T-cell (primary cell): ENCODE results near the gene FUNDC1. TPM values are rescaled to one million over a fixed set of nuclear protein-coding genes. Genes with fewer than 3 reads are reported as not detected.

Source experiments
- ATAC-seq, 4 experiments: fragments of 200-7000 bp in 3 of 4; fragments of 150-1000 bp in 1 of 4; cut with Tn5 transposase; replicated peaks in 1 of 4; 1 replicate in 3 of 4; 2 replicates in 1 of 4; pipeline ENCODE4 v1.10.0; 2021; ENCODE audit warnings: moderate library complexity in 3 of 4, mild to moderate bottlenecking in 2 of 4, moderate number of reproducible peaks in 1 of 4
- CTCF ChIA-PET, 2 donors: fragments of 300-600 bp; sonication (Branson Sonifier 250); formaldehyde crosslinking; loops; one replicate each; lab custom pipeline; 2022; ENCODE audit warnings: antibody characterized with exemption in 2 of 2; lab: Charles Lee
- POLR2A ChIA-PET, 2 donors: fragments of 300-600 bp; sonication (Branson Sonifier 250); formaldehyde crosslinking; loops; one replicate each; lab custom pipeline; 2022; ENCODE audit warnings: antibody characterized with exemption in 2 of 2; lab: Charles Lee
- DNase-seq, 35 experiments: peaks; one replicate each; pipeline versions ENCODE4 v3.0.0 to v3.0.0-alpha.2; 2013 to 2023
- H3K27ac ChIP-seq: one replicate; pipeline ENCODE4 v1.5.1; 2013; ENCODE audit warnings: low read length
- H3K27me3 ChIP-seq, 2 experiments: replicated peaks in 1 of 2; 1 replicate in 1 of 2; 2 replicates in 1 of 2; pipeline versions ENCODE4 v1.6.1 to v1.7.0; 2013; ENCODE audit warnings: low read length in 1 of 2, mixed read lengths in 1 of 2; ENCODE audit not compliant: control insufficient read depth in 2 of 2, insufficient read depth in 2 of 2; ENCODE audit errors: extremely low read depth in 1 of 2
- H3K36me3 ChIP-seq, 2 donors: 1 replicate in 1 of 2; 2 replicates in 1 of 2; pipeline versions ENCODE4 v1.6.1 to v1.7.0; 2013; ENCODE audit warnings: low read length in 1 of 2; ENCODE audit not compliant: control insufficient read depth in 2 of 2, insufficient read depth in 1 of 2; ENCODE audit errors: extremely low read depth in 1 of 2
- H3K4me1 ChIP-seq, 2 experiments: 1 replicate in 1 of 2; 2 replicates in 1 of 2; pipeline versions ENCODE4 v1.6.1 to v1.7.0; 2013; ENCODE audit warnings: low read length in 2 of 2, mixed read lengths in 1 of 2; ENCODE audit not compliant: insufficient read depth in 2 of 2, control insufficient read depth in 1 of 2; ENCODE audit errors: extremely low read depth in 1 of 2
- H3K4me3 ChIP-seq, 2 donors: 1 replicate in 1 of 2; 2 replicates in 1 of 2; pipeline versions ENCODE4 v1.5.1 to v1.7.0; 2013; ENCODE audit warnings: mild to moderate bottlenecking in 2 of 2, low read length in 1 of 2, moderate library complexity in 1 of 2; ENCODE audit not compliant: control insufficient read depth in 1 of 2; ENCODE audit errors: extremely low read depth in 1 of 2
- H3K9me3 ChIP-seq: 2 replicates; pipeline ENCODE4 v1.7.0; 2013
- H3K27ac Mint-ChIP-seq, 2 donors: one replicate each; pipeline ENCODE4 v1.8.0; 2020 to 2021; ENCODE audit warnings: mild to moderate bottlenecking in 2 of 2, mixed read lengths in 2 of 2
- H3K27me3 Mint-ChIP-seq, 2 donors: one replicate each; pipeline ENCODE4 v1.8.0; 2021 to 2022; ENCODE audit warnings: mixed read lengths in 2 of 2
- H3K36me3 Mint-ChIP-seq: one replicate; pipeline ENCODE4 v1.8.0; 2021; ENCODE audit warnings: mixed read lengths
- H3K4me1 Mint-ChIP-seq, 3 donors: one replicate each; pipeline ENCODE4 v1.8.0; 2020 to 2022; ENCODE audit warnings: mixed read lengths in 3 of 3, mild to moderate bottlenecking in 1 of 3
- H3K4me3 Mint-ChIP-seq, 3 donors: one replicate each; pipeline ENCODE4 v1.8.0; 2020 to 2022; ENCODE audit warnings: mild to moderate bottlenecking in 3 of 3, mixed read lengths in 3 of 3, moderate library complexity in 3 of 3
- H3K9me3 Mint-ChIP-seq, 3 donors: one replicate each; pipeline ENCODE4 v1.8.0; 2020 to 2022; ENCODE audit warnings: mixed read lengths in 3 of 3
- WGBS: methylation state at CpG from one replicate; pipeline ENCODE4 v1.1.5; 2013; ENCODE audit warnings: missing lambda C conversion rate; ENCODE audit not compliant: insufficient coverage; 5-methylcytosine and 5-hydroxymethylcytosine counted together
- total RNA-seq, 35 experiments: library from RNA in 6 of 35; stranded (reverse) in 6 of 35; fragments of 120-200 nt in 1 of 35; gene quantifications; one replicate each; pipeline versions ENCODE4 v1.2.1 to v1.2.4 and lab custom pipeline; 2013 to 2026

FUNDC1 gene, protein sequence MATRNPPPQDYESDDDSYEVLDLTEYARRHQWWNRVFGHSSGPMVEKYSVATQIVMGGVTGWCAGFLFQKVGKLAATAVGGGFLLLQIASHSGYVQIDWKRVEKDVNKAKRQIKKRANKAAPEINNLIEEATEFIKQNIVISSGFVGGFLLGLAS
- total RNA-seq (1 to 10 TPM; 5.5 to 8.8 (median 7.1) TPM), total RNA-seq (lab: John Stamatoyannopoulos, UW) (3.0 to 14.8 (median 6.3) reads per million in 29 experiments)
- total RNA-seq (2013): 12.1 TPM

DNA sequence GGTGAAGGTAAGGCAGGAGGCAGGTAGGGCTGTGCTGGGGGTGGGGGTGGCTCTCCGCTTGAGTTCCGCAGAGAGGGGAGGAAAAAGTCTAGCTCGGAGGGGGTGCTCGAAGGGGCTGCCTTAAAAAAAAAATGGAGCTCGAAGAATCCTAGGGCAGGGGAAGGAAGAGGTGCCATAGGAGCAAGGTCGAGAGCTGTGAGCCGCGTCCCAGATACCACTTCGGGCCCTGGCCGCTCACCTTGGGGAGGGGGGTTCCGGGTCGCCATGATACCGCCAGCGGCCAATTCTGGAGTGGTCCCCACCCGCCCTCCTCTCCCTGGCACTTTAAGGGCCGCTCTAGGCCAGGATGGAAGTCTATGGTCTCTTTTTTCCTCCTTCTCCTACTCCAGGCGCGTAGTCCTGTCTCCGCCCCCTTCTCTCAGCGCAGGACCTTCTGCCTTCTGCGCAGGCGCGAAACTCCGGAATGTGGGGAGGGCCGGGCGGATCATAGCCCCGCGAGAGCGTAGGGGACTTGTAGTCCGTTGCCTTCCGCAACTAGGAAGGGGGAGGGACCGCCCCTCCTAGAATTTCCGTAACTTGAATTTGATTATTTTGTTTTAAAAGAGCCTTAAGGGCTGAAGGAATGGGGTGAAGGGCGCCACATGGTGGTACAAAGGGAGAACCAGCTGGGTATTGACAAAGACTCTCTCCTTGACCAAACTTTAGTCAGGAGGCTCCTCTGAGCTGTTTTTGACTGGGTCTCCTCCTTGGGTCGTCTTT, at the start of gene FUNDC1:
Gene FUNDC1 (minus strand): TSS at position 293 of the 759 bp plus-strand sequence. CDS start 27 bp downstream, at position 266.
- H3K27ac Mint-ChIP-seq: peak within 1 kb of the TSS; percentile 83 to 91
- peaks cover 36 to 40% (median 39%) of the 10 kb centered on the region in 3 donors for H3K4me1 Mint-ChIP-seq
- Histone ChIP-seq H3K27ac (peak within 1 kb of the TSS; percentile 78), H3K4me3 (peak within 1 kb of the TSS; percentile 90), H3K27me3 (no peaks in the 10 kb centered on the region), H3K9me3 (no peaks in the 10 kb centered on the region), H3K4me1 (peaks cover 9% of the 10 kb centered on the region in 2 experiments), H3K36me3 (no peaks in the 10 kb centered on the region)
- ATAC-seq (peak; percentile 95 to 98 (median 96)), DNase-seq (peak; percentile 81 to 95 (median 87))
- no peaks in the 10 kb centered on the region for H3K9me3 Mint-ChIP-seq
- H3K36me3 Mint-ChIP-seq: peaks cover 6% of the 10 kb centered on the region
- no CpG with 5 or more reads among the region's 35 CpGs for WGBS
- ChIA-PET POLR2A (interaction anchor here (0.6 to 0.7 kb wide), 2 partner anchors 280 to 563 kb away, joined by 4 to 5 read pairs; no protein-coding TSS in a partner anchor), CTCF (interaction anchor here in 1 of 2 donors (0.6 kb wide), 1 partner anchor 584 kb away, joined by 3 read pairs; no protein-coding TSS in a partner anchor)
- peak within 1 kb of the TSS; percentile 84 to 94 (median 91) for H3K4me3 Mint-ChIP-seq
- H3K27me3 Mint-ChIP-seq: no peaks in the 10 kb centered on the region

DNA sequence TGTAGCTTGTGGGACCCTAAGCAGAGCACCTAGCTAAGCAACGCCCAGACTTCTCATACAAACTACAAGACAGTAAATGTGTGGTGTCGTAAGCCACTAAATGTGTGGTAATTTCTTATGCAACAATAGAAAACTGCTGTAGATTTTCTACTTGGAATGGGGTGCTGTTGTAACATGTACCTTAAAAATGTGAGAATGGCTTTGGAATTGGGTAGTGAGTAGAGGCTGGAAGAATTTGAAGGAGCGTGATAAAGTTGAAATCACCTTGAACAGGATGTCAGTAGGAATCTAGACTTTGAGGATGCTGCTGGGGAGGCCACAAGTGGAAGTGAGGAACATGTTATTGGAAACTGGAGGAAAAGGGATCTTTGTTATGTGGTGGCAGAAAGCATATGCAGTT, 43.2 kb upstream of the FUNDC1 start:
- DNase-seq (no peak), ATAC-seq (no peak)
- no peaks in the 10 kb centered on the region for H3K4me1 ChIP-seq
- POLR2A ChIA-PET: no interaction called here
- WGBS: 100% methylated on average over 1 of the region's 3 CpGs
- Mint-ChIP-seq H3K36me3 (no peaks in the 10 kb centered on the region), H3K4me1 (no peaks in the 10 kb centered on the region), H3K27me3 (peaks cover 0 to 4% of the 10 kb centered on the region in 2 donors), H3K4me3 (no peak overlapping the region), H3K9me3 (peaks cover 0 to 5% (median 0%) of the 10 kb centered on the region in 3 donors), H3K27ac (no peak overlapping the region)
- H3K27me3 ChIP-seq: peaks cover 0 to 2% of the 10 kb centered on the region in 2 experiments
- no peak overlapping the region for H3K4me3 ChIP-seq
- no peaks in the 10 kb centered on the region for H3K9me3 ChIP-seq
- H3K27ac ChIP-seq: no peak overlapping the region
- CTCF ChIA-PET: no interaction called here
- no peaks in the 10 kb centered on the region for H3K36me3 ChIP-seq

DNA sequence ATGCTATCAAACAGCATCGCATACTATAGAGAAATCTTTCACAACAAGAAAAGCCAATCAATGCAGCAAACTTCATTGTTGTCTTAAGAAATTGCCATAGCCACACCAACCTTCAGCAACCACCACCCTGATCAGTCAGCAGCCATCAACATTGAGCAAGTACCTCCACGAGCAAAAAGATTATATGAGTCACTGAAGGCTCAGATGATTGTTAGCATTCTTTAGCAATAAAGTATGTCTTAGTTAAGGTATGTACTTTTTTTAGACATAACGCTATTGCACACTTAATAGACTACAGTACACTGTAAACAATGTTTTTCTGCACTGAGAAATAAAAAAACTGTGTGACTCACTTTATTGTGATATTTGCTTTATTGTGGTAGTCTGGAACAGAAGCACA, 37.8 kb upstream of the FUNDC1 start:
- no CpG with 5 or more reads among the region's 3 CpGs for WGBS
- H3K36me3 ChIP-seq: no peaks in the 10 kb centered on the region
- no peaks in the 10 kb centered on the region for H3K9me3 ChIP-seq
- H3K4me3 ChIP-seq: no peak overlapping the region
- H3K36me3 Mint-ChIP-seq: no peaks in the 10 kb centered on the region
- CTCF ChIA-PET: no interaction called here
- DNase-seq (no peak), ATAC-seq (no peak)
- POLR2A ChIA-PET: no interaction called here
- peaks cover 0 to 2% of the 10 kb centered on the region in 2 experiments for H3K27me3 ChIP-seq
- no peak overlapping the region for H3K27ac ChIP-seq
- H3K9me3 Mint-ChIP-seq: peaks cover 0 to 5% (median 0%) of the 10 kb centered on the region in 3 donors
- no peak overlapping the region for H3K27ac Mint-ChIP-seq
- no peaks in the 10 kb centered on the region for H3K4me1 ChIP-seq
- H3K4me1 Mint-ChIP-seq: no peaks in the 10 kb centered on the region
- no peak overlapping the region for H3K4me3 Mint-ChIP-seq
- peaks cover 0 to 3% of the 10 kb centered on the region in 2 donors for H3K27me3 Mint-ChIP-seq

DNA sequence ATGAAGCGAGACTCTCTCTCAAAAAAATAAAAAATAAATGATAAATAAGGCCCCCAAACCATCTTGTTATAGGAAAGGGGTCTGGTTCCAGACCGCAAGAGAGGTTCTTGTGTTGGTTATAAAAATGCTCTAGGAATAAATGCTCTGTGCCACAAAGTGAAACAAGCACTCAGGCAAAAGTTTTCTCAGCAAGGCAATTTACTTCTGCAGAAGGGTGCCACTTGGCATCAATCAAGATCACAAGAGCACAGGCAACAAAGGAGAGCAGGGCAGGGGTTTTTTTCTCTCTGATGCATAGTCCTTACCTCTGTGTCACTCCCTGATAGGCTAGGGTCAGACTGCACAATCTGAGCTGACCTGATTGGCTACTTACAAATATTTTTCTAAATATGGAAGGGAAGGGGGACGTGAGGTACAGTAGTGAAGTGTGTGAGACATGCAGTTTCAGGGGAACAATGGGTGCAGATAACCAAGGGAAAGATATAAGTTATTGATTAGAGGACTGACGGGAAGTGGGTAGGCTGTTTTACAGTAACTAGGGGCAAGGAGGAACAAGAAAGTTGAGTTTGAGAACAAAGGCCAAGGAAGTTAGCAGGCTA, 29.8 kb upstream of the FUNDC1 start:
- no CpG with 5 or more reads among the region's 4 CpGs for WGBS
- Mint-ChIP-seq H3K4me1 (no peaks in the 10 kb centered on the region), H3K27ac (no peak overlapping the region), H3K9me3 (peaks cover 5 to 9% (median 8%) of the 10 kb centered on the region in 3 donors), H3K4me3 (no peak overlapping the region), H3K27me3 (peaks cover 0 to 3% of the 10 kb centered on the region in 2 donors), H3K36me3 (no peaks in the 10 kb centered on the region)
- ATAC-seq (no peak), DNase-seq (no peak)
- POLR2A ChIA-PET: no interaction called here
- Histone ChIP-seq H3K27ac (no peak overlapping the region), H3K36me3 (no peaks in the 10 kb centered on the region), H3K27me3 (no peaks in the 10 kb centered on the region), H3K9me3 (peaks cover 2% of the 10 kb centered on the region), H3K4me3 (no peak overlapping the region), H3K4me1 (no peaks in the 10 kb centered on the region)
- CTCF ChIA-PET: no interaction called here

DNA sequence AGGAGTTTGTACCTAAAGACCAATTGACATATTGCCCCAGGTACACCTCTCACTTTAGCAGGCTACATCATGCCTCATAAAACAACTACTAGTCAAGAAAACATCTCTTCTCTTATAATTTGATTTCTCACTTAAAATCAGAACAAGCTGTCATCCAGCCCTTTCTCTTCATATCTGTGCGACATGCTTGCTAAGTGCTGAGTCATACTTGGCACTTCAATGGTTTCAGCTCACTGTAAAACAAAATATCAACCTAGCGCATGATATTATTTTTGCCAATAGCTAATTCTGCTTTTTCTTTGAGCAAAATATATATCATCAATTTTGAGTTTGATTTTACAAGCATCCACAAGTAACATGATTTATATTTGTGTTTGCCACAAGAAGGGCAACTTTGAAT, 27.9 kb upstream of the FUNDC1 start:
- Histone ChIP-seq H3K36me3 (no peaks in the 10 kb centered on the region), H3K4me3 (no peak overlapping the region), H3K27ac (no peak overlapping the region), H3K9me3 (peaks cover 2% of the 10 kb centered on the region), H3K27me3 (no peaks in the 10 kb centered on the region), H3K4me1 (no peaks in the 10 kb centered on the region)
- peaks cover 0 to 8% of the 10 kb centered on the region in 2 donors for H3K27me3 Mint-ChIP-seq
- H3K9me3 Mint-ChIP-seq: peaks cover 5 to 9% (median 8%) of the 10 kb centered on the region in 3 donors
- no peak for ATAC-seq
- POLR2A ChIA-PET: no interaction called here
- CTCF ChIA-PET: no interaction called here
- no CpG with 5 or more reads among the region's 2 CpGs for WGBS
- H3K4me3 Mint-ChIP-seq: no peak overlapping the region
- H3K27ac Mint-ChIP-seq: no peak overlapping the region
- no peaks in the 10 kb centered on the region for H3K4me1 Mint-ChIP-seq
- DNase-seq: no peak
- no peaks in the 10 kb centered on the region for H3K36me3 Mint-ChIP-seq

DNA sequence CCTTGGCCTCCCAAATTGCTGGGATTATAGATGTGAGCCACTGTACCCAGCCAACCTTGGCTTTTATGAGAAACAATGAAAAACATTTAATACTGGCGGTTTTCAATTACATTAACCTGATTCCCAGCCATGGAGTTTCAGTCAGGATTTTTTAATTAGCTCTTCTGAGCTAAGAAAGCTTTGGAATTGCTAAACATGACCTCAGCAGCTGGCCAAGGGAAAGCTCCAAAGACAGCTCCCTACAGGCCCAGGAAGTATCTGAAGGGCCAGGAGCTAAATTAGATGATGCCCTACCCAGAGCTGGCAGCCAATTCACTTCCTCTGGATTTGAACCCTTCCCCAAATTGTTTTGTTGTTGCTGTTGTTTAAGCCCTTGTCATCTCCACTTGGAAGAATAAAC, 26.5 kb upstream of the FUNDC1 start:
- Mint-ChIP-seq H3K4me1 (no peaks in the 10 kb centered on the region), H3K9me3 (peaks cover 5 to 9% (median 8%) of the 10 kb centered on the region in 3 donors), H3K4me3 (no peak overlapping the region), H3K27me3 (peaks cover 0 to 8% of the 10 kb centered on the region in 2 donors), H3K27ac (no peak overlapping the region), H3K36me3 (no peaks in the 10 kb centered on the region)
- POLR2A ChIA-PET: no interaction called here
- ATAC-seq: no peak
- WGBS: no CpG with 5 or more reads among the region's 1 CpG
- no peak overlapping the region for H3K27ac ChIP-seq
- no peaks in the 10 kb centered on the region for H3K27me3 ChIP-seq
- no peaks in the 10 kb centered on the region for H3K36me3 ChIP-seq
- no peaks in the 10 kb centered on the region for H3K4me1 ChIP-seq
- no peak for DNase-seq
- CTCF ChIA-PET: no interaction called here
- H3K4me3 ChIP-seq: no peak overlapping the region
- H3K9me3 ChIP-seq: peaks cover 2% of the 10 kb centered on the region
